Calu3 (cell line): ENCODE measurements around the gene PDCD10. TPM values are rescaled to one million over a fixed set of nuclear protein-coding genes. Genes with fewer than 3 reads are reported as not detected.
A peak's percentile ranks its signal among the peaks of the same experiment; 100 is the strongest.

ENCODE experiments used
- BruUV-seq: library from RNA; stranded (reverse); fragments of 400-500 nt; replicated peaks from 2 replicates; lab custom pipeline; 2021; lab: Mats Ljungman, UMichigan
- CTCF ChIA-PET: fragments of 300-600 bp; sonication (Branson Sonifier 250); formaldehyde crosslinking; loops from one replicate; lab custom pipeline; 2022; ENCODE audit warnings: antibody characterized with exemption; lab: Charles Lee
- DNase-seq: peaks from one replicate; pipeline ENCODE4 v3.0.0; 2022
- H3K27ac Mint-ChIP-seq: one replicate; pipeline ENCODE4 v1.8.0; 2022; ENCODE audit warnings: mixed read lengths; ENCODE audit not compliant: unreplicated experiment
- H3K27me3 Mint-ChIP-seq: one replicate; pipeline ENCODE4 v1.8.0; 2022; ENCODE audit warnings: mixed read lengths; ENCODE audit not compliant: unreplicated experiment
- H3K36me3 Mint-ChIP-seq: one replicate; pipeline ENCODE4 v1.8.0; 2022; ENCODE audit warnings: mild to moderate bottlenecking, moderate library complexity, mixed read lengths; ENCODE audit not compliant: insufficient read depth, unreplicated experiment
- H3K4me1 Mint-ChIP-seq: one replicate; pipeline ENCODE4 v1.8.0; 2022; ENCODE audit warnings: mild to moderate bottlenecking, low read depth, mixed read lengths; ENCODE audit not compliant: unreplicated experiment
- H3K4me3 Mint-ChIP-seq: one replicate; pipeline ENCODE4 v1.8.0; 2022; ENCODE audit warnings: mild to moderate bottlenecking, low read depth, moderate library complexity, mixed read lengths; ENCODE audit not compliant: unreplicated experiment
- H3K9me3 Mint-ChIP-seq: one replicate; pipeline ENCODE4 v1.8.0; 2022; ENCODE audit warnings: low read depth, mixed read lengths; ENCODE audit not compliant: unreplicated experiment
- CTCF ChIP-seq: fragments of 200-600 bp; IDR thresholded peaks from one replicate; pipeline ENCODE4 v1.8.0; 2022; ENCODE audit warnings: antibody characterized with exemption; ENCODE audit not compliant: unreplicated experiment
- intact Hi-C: fragments of 100-400 bp; cut with micrococcal nuclease; formaldehyde crosslinking; loops from one replicate; pipeline ENCODE4 v1.10.0; 2022; ENCODE audit not compliant: unreplicated experiment
- total RNA-seq: library from RNA; stranded (reverse); gene quantifications from 2 replicates; pipeline ENCODE4 v1.2.3, GENCODE V29; 2022

The PDCD10 gene
- total RNA-seq, 1 experiment from 2014 or later: 117 TPM

DNA sequence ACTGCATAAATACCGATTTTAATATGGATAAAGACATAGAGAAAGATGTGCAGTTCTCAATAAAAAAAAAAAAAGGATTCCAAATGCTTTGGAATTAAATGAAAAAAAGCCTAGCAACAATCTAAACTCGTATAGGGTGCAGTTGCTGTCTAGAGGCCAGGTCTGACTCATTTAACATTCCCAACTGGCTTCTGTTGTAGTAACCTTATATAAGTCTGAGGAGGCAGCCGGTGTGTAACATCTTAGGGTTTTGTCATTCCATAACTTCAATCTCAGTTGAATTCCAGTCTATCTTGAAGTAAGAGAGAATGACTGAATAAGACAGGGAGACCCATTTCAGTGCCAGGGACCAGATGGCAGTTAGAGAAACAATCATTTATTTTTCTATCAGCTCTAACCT, 6.5 kb downstream of the PDCD10 start:
- H3K27me3 Mint-ChIP-seq: no peaks in the 10 kb centered on the region
- no peak for TF ChIP-seq CTCF
- DNase-seq: no peak
- H3K36me3 Mint-ChIP-seq: peaks cover 4% of the 10 kb centered on the region
- intact Hi-C loops: no loop called here
- CTCF ChIA-PET: interaction anchor here (0.7 kb wide), 1 partner anchor 68 kb away, joined by 3 read pairs; no protein-coding TSS in a partner anchor
- H3K4me3 Mint-ChIP-seq: no peak overlapping the region
- no peaks in the 10 kb centered on the region for H3K9me3 Mint-ChIP-seq
- H3K4me1 Mint-ChIP-seq: peaks cover 51% of the 10 kb centered on the region
- no TSS peak for BruUV-seq
- no peak overlapping the region for H3K27ac Mint-ChIP-seq

GRCh38 chr3:167723872-167724271, 10.8 kb downstream of the PDCD10 start:
- TF ChIP-seq CTCF: no peak
- CTCF ChIA-PET: no interaction called here
- BruUV-seq: no TSS peak
- intact Hi-C loops: no loop called here
- Mint-ChIP-seq H3K9me3 (no peaks in the 10 kb centered on the region), H3K4me3 (no peak overlapping the region), H3K27ac (peak overlapping the region; percentile 32), H3K4me1 (peaks cover 38% of the 10 kb centered on the region), H3K27me3 (no peaks in the 10 kb centered on the region), H3K36me3 (peaks cover 5% of the 10 kb centered on the region)
- no peak for DNase-seq

DNA sequence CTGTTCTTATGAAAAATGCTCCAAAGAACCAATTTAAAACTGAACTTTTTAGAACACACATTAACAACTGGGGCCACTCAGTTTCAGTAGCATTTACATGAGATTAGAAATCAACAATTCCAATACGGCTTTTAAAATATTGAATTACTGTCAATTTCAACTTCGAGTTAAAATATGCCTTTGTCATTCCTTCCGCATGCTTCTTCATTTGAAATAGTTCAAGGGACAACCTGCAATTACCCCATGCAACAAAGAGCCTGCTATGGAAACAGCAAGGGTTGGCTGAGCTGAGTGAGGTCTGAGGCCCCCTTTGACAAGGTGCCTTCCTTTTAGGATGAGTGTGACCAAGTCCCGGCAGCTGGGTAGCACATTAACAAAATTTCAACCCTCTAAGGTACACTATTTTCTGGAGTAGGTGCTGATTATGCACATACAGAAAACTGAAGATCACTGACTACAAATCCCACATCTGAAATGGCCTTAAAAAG, 11.6 kb downstream of the PDCD10 start:
- DNase-seq: no peak
- TF ChIP-seq CTCF: no peak
- H3K4me3 Mint-ChIP-seq: no peak overlapping the region
- H3K9me3 Mint-ChIP-seq: no peaks in the 10 kb centered on the region
- intact Hi-C loops: no loop called here
- H3K27me3 Mint-ChIP-seq: no peaks in the 10 kb centered on the region
- H3K4me1 Mint-ChIP-seq: peaks cover 31% of the 10 kb centered on the region
- H3K36me3 Mint-ChIP-seq: peaks cover 12% of the 10 kb centered on the region
- no TSS peak for BruUV-seq
- CTCF ChIA-PET: no interaction called here
- no peak overlapping the region for H3K27ac Mint-ChIP-seq

GRCh38 chr3:167718582-167718981, 16.1 kb downstream of the PDCD10 start:
- intact Hi-C loops: no loop called here
- Mint-ChIP-seq H3K36me3 (peaks cover 17% of the 10 kb centered on the region), H3K4me3 (no peak overlapping the region), H3K9me3 (no peaks in the 10 kb centered on the region), H3K27ac (no peak overlapping the region), H3K4me1 (peaks cover 15% of the 10 kb centered on the region), H3K27me3 (no peaks in the 10 kb centered on the region)
- DNase-seq: no peak
- BruUV-seq: no TSS peak
- TF ChIP-seq CTCF: no peak
- CTCF ChIA-PET: no interaction called here
